GM23248 (cell line): Measurements from ENCODE around the gene PLEKHG5. TPM values are rescaled to one million over a fixed set of nuclear protein-coding genes. Genes with fewer than 3 reads are reported as not detected.

Experiments
- DNase-seq: peaks from one replicate; pipeline ENCODE4 v3.0.0-alpha.2; 2015
- H2AFZ ChIP-seq: fragments of 200-600 bp; sonication (generic); 2 replicates; pipeline ENCODE4 v1.6.1; 2016; ENCODE audit warnings: antibody characterized with exemption
- H3F3A ChIP-seq: fragments of 200-600 bp; sonication (generic); 2 replicates; pipeline ENCODE4 v1.6.1; 2016; ENCODE audit warnings: mild to moderate bottlenecking, antibody characterized with exemption, mixed run types; ENCODE audit not compliant: insufficient read depth
- H3K27ac ChIP-seq: fragments of 200-600 bp; sonication (generic); 2 replicates; pipeline ENCODE4 v1.5.1; 2016; ENCODE audit warnings: mild to moderate bottlenecking
- H3K27me3 ChIP-seq: fragments of 200-600 bp; sonication (generic); replicated peaks from 2 replicates; pipeline ENCODE4 v1.6.1; 2016; ENCODE audit warnings: mild to moderate bottlenecking; ENCODE audit not compliant: insufficient read depth
- H3K36me3 ChIP-seq: fragments of 200-600 bp; sonication (generic); 2 replicates; pipeline ENCODE4 v1.6.1; 2016; ENCODE audit warnings: low read depth, mild to moderate bottlenecking
- H3K4me1 ChIP-seq: fragments of 200-600 bp; sonication (generic); 2 replicates; pipeline ENCODE4 v1.6.1; 2016; ENCODE audit warnings: mild to moderate bottlenecking; ENCODE audit not compliant: insufficient read depth
- H3K4me2 ChIP-seq: fragments of 200-600 bp; sonication (generic); one replicate; pipeline ENCODE4 v1.6.1; 2016; ENCODE audit warnings: mild to moderate bottlenecking; ENCODE audit not compliant: unreplicated experiment
- H3K4me3 ChIP-seq: fragments of 200-600 bp; sonication (generic); 2 replicates; pipeline ENCODE4 v1.5.1; 2016; ENCODE audit warnings: mild to moderate bottlenecking
- H3K79me2 ChIP-seq: fragments of 200-600 bp; sonication (generic); 2 replicates; pipeline ENCODE4 v1.6.1; 2016; ENCODE audit warnings: mild to moderate bottlenecking; ENCODE audit not compliant: insufficient read depth
- H3K9ac ChIP-seq: fragments of 200-600 bp; sonication (generic); 2 replicates; pipeline ENCODE4 v1.6.1; 2016; ENCODE audit warnings: mild to moderate bottlenecking
- H3K9me2 ChIP-seq: fragments of 200-600 bp; sonication (generic); 2 replicates; pipeline ENCODE4 v1.6.1; 2016; ENCODE audit warnings: mixed run types, mild to moderate bottlenecking, moderate library complexity; ENCODE audit not compliant: insufficient read depth
- H3K9me3 ChIP-seq: fragments of 200-600 bp; sonication (generic); one replicate; pipeline ENCODE4 v1.6.1; 2017; ENCODE audit warnings: low read depth
- H4K20me1 ChIP-seq: fragments of 200-600 bp; sonication (generic); 2 replicates; pipeline ENCODE4 v1.6.0; 2016; ENCODE audit not compliant: insufficient read depth
- EZH2 ChIP-seq: fragments of 200-600 bp; sonication (generic); IDR thresholded peaks from 2 replicates; pipeline ENCODE4 v1.6.1; 2018; ENCODE audit warnings: antibody characterized with exemption, mild to moderate bottlenecking; ENCODE audit not compliant: insufficient read depth, poor library complexity, severe bottlenecking
- EZH2phosphoT487 ChIP-seq: fragments of 200-600 bp; sonication (generic); IDR thresholded peaks from 2 replicates; pipeline ENCODE4 v1.6.1; 2018; ENCODE audit warnings: antibody characterized with exemption, moderate library complexity, mild to moderate bottlenecking, low read depth; ENCODE audit not compliant: insufficient read depth
- WGBS, 2 experiments: methylation state at CpG; one replicate each; pipeline ENCODE4 v1.1.6; 2015 to 2017; ENCODE audit warnings: low lambda C conversion rate in 2 of 2, low coverage in 1 of 2; ENCODE audit errors: missing lambda C conversion rate in 2 of 2; 5-methylcytosine and 5-hydroxymethylcytosine counted together
- in situ Hi-C: fragments of 300-500 bp; cut with MboI; formaldehyde crosslinking; loops from 2 replicates; pipeline ENCODE4 v1.15.0; 2020
- polyA plus RNA-seq: library from polyadenylated mRNA; unstranded; fragments of >200 nt; fragmentation: Nextera tagmentation; extraction: Ambion mirVana; gene quantifications from 2 replicates; pipeline ENCODE4 v1.2.1, GENCODE V29; 2016
- total RNA-seq: library from RNA; depleted of rRNA; stranded (reverse); fragments of >200 nt; shearing (Covaris generic); gene quantifications from 2 replicates; pipeline ENCODE4 v1.2.3, GENCODE V29; 2014

PLEKHG5 gene
- total and polyA plus RNA-seq, 2 experiments from 2014 or later, result 2.8 to 7.6 TPM

DNA sequence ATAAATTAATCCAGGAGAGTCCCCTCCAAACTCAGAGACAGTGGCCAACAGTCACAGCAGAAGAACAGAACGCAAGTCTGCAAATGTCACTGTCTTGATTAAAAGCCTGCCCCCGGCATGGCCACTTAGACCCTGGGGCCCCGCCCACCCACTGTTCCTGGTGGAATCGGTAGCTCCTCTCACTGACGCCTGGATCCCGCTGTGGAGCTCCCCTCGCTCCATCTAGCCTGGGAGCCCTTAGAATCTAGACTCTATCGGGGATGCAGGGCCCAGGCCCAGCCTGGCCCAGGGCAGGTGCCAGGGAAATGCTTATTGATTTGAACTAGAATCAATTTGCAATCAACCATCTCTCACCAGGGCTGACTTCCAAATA, 21.4 kb upstream of the PLEKHG5 start:
- Histone ChIP-seq H3K36me3 (no peaks in the 10 kb centered on the region), H4K20me1 (no peaks in the 10 kb centered on the region), H3K9me2 (no peaks in the 10 kb centered on the region), H3K4me2 (no peak overlapping the region), H3K9ac (no peak overlapping the region), H2AFZ (no peak overlapping the region), H3K4me1 (peaks cover 13% of the 10 kb centered on the region; the same call in 1 of the 2 replicates), H3K79me2 (no peaks in the 10 kb centered on the region), H3K27ac (no peak overlapping the region), H3F3A (no peaks in the 10 kb centered on the region), H3K27me3 (no peaks in the 10 kb centered on the region), H3K9me3 (no peaks in the 10 kb centered on the region), H3K4me3 (no peak overlapping the region)
- no peak for TF ChIP-seq EZH2
- no peak for TF ChIP-seq EZH2phosphoT487
- in situ Hi-C loops, result no loop called here
- 83 to 95% methylated on average over 7 to 8 of the region's 8 CpGs for WGBS, 2 experiments
- no peak for DNase-seq

DNA sequence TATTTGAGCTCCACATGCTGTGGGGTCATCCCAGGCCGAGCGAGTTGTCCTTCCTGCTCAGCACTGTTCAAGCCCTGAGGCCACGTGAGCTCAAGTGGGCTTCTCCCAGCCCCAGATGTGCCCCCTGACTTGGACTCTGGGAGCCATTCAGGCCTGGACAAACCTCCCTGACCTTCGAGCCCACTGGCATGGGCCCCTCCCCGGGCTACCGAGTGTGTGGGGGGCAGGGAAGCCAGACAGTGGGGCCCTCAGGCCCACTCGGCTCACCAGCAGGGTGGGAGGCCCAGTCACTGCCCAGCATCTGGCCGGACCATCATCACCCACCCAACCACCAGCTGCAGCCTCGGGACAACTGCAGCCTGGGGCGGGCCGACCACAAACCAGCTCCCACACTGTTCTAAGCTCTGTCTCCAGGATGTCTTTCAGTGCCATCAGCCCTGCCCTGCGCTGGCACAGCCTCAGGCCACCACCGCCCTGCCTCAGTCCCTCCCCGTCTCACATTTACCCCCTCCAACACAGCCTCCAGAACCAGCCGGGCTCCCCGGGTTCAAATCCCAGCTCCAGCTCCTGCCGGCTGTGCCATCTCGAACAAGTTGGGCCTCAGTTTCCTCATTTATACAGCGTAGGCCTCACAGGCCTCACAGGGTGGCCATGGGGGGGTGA, 20.9 kb upstream of the PLEKHG5 start:
- Histone ChIP-seq H3K79me2 (no peaks in the 10 kb centered on the region), H2AFZ (no peak overlapping the region), H3K9me2 (no peaks in the 10 kb centered on the region), H3K9ac (no peak overlapping the region), H3K4me3 (no peak overlapping the region), H3F3A (no peaks in the 10 kb centered on the region), H3K27me3 (no peaks in the 10 kb centered on the region), H3K4me2 (no peak overlapping the region), H3K4me1 (peaks cover 10% of the 10 kb centered on the region; the same call in 1 of the 2 replicates), H3K27ac (no peak overlapping the region), H3K36me3 (no peaks in the 10 kb centered on the region), H4K20me1 (no peaks in the 10 kb centered on the region), H3K9me3 (no peaks in the 10 kb centered on the region)
- in situ Hi-C loops, result no loop called here
- no peak for TF ChIP-seq EZH2
- DNase-seq, result no peak
- 73 to 77% methylated on average over 15 to 18 of the region's 19 CpGs for WGBS, 2 experiments

DNA sequence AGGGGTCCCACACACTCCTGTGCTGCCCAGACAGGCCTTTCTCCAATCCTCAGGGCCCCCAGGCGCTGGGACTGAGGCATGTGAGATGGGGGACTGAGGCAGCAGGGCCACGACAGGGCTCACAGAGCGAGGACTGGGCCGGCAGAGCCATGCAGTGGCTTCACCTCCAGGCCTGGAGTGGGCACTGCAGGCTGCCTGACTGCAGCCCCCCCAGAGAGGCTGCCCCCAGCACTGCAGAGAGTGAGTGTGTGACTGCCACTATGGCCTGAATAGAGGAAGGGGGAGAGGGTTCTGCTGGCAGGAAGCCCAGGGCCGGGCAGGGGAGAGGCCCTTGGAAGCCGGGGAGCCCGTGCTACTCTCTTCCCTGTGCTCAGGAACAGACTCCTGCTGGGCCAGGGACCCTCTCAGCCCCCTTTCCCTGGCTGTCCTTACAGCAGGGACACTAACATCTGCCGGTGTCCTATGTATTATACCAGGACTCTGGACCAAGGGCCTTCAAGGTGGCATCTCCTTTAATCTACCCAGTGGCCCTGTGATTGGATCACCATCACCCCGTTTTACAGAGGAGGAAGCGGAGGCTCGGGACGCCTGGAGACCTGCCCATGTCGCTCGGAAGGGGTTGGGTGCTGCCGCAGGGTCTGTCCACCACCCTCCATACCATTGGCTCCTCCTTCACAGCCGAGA, 20.2 kb upstream of the PLEKHG5 start:
- WGBS, 2 experiments, result 85 to 88% methylated on average over 16 of the region's 16 CpGs
- no peaks in the 10 kb centered on the region for H3K9me2 ChIP-seq
- H3K79me2 ChIP-seq, result no peaks in the 10 kb centered on the region
- no peak overlapping the region for H2AFZ ChIP-seq
- in situ Hi-C loops, result no loop called here
- H3K4me1 ChIP-seq, result peaks cover 7% of the 10 kb centered on the region; the same call in 1 of the 2 replicates
- no peaks in the 10 kb centered on the region for H3K36me3 ChIP-seq
- H3K9ac ChIP-seq, result no peak overlapping the region
- TF ChIP-seq EZH2phosphoT487 (no peak), EZH2 (no peak)
- no peak overlapping the region for H3K4me3 ChIP-seq
- H3K27me3 ChIP-seq, result no peaks in the 10 kb centered on the region
- no peaks in the 10 kb centered on the region for H3F3A ChIP-seq
- H3K9me3 ChIP-seq, result no peaks in the 10 kb centered on the region
- no peaks in the 10 kb centered on the region for H4K20me1 ChIP-seq
- no peak overlapping the region for H3K4me2 ChIP-seq
- DNase-seq, result no peak
- H3K27ac ChIP-seq, result no peak overlapping the region

DNA sequence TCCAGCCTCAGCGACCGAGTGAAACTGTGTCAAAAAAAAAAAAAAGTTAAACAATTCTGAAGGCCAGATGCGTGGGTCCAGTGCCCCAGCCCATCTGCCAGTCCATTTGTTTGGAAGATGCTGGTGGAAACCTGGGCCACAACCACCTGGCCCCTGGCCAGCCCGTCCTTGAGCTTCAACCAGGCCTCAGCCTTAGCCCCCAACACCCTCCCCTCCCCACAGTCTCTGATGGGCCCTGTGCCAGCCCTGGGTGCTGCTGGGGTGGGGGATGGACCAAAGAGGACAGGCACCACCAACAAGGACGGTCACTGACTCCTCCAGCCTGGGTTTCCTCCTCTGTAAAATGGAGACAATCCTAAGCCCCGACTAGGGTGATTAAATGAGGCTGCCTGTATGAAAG, 19.6 kb upstream of the PLEKHG5 start:
- Histone ChIP-seq H3K4me3 (no peak overlapping the region), H2AFZ (no peak overlapping the region), H3K9ac (no peak overlapping the region), H3K9me2 (no peaks in the 10 kb centered on the region), H4K20me1 (no peaks in the 10 kb centered on the region), H3K9me3 (no peaks in the 10 kb centered on the region), H3K27me3 (no peaks in the 10 kb centered on the region), H3K4me2 (no peak overlapping the region), H3K27ac (no peak overlapping the region), H3K36me3 (no peaks in the 10 kb centered on the region), H3K79me2 (no peaks in the 10 kb centered on the region), H3F3A (no peaks in the 10 kb centered on the region), H3K4me1 (peaks cover 7% of the 10 kb centered on the region; the same call in 1 of the 2 replicates)
- in situ Hi-C loops, result no loop called here
- DNase-seq, result no peak
- TF ChIP-seq EZH2, result no peak
- no peak for TF ChIP-seq EZH2phosphoT487
- 65 to 78% methylated on average over 4 to 6 of the region's 6 CpGs for WGBS, 2 experiments
